Pancreas (tissue), 10 donors: ENCODE results near the gene PLN. TPM values are rescaled to one million over a fixed set of nuclear protein-coding genes. Genes with fewer than 3 reads are reported as not detected.

Experiments used
- ATAC-seq, 4 donors: fragments of 200-7000 bp; cut with Tn5 transposase; one replicate each; pipeline versions ENCODE4 v1.8.0 to v1.9.1; 2020; ENCODE audit warnings: mild to moderate bottlenecking in 4 of 4, moderate library complexity in 4 of 4
- DNase-seq, 6 donors: peaks; one replicate each; pipeline ENCODE4 v3.0.0-alpha.2; 2020
- FAIRE-seq: peaks from 2 replicates; lab custom pipeline; 2012; peaks lifted over from hg19 to GRCh38; lab: Jason Lieb, UNC
- H3K27ac ChIP-seq, 4 donors: fragments of 200-600 bp; sonication (generic); 1 replicate in 3 of 4; 2 replicates in 1 of 4; pipeline versions ENCODE4 v1.5.0 to v1.8.0; 2020
- H3K27me3 ChIP-seq, 4 donors: fragments of 200-600 bp; one replicate each; pipeline ENCODE4 v1.8.0; 2021
- H3K36me3 ChIP-seq, 3 donors: fragments of 200-600 bp; sonication (generic) in 1 of 3; one replicate each; pipeline versions ENCODE4 v1.5.0 to v1.8.0; 2020 to 2021
- H3K4me1 ChIP-seq, 3 donors: fragments of 200-600 bp; one replicate each; pipeline ENCODE4 v1.8.0; 2021
- H3K4me3 ChIP-seq, 4 donors: fragments of 200-600 bp; sonication (generic) in 2 of 4; one replicate each; pipeline versions ENCODE4 v1.5.0 to v1.8.0; 2020 to 2021
- H3K9me3 ChIP-seq, 4 donors: fragments of 200-600 bp; one replicate each; pipeline ENCODE4 v1.8.0; 2021
- WGBS, 2 donors: extraction: QIAGEN DNeasy Blood & Tissue Kit; methylation state at CpG; one replicate each; pipeline ENCODE4 v1.1.7; 2013; 5-methylcytosine and 5-hydroxymethylcytosine counted together
- intact Hi-C, 3 donors: fragments of 100-400 bp; cut with DNase I; formaldehyde crosslinking; loops; one replicate each; pipeline versions ENCODE4 v1.11.1 to v1.14.2; 2022
- polyA plus RNA-seq, 2 donors: library from polyadenylated mRNA; stranded (reverse); fragments of 200-250 nt; gene quantifications; one replicate each; pipeline ENCODE4 v1.2.3, GENCODE V29; 2013
- total RNA-seq, 6 donors: library from RNA; stranded (reverse); fragmentation: NEBNext Ultra II Directional in 4 of 6; extraction: Animal tissue kit (Norgen Biotek cat#: 25700) in 4 of 6; gene quantifications; one replicate each; pipeline versions ENCODE4 v1.2.1 to v1.2.4, GENCODE V29; 2021 to 2023
- TF ChIP-seq, protein P1 (sequence below), 4 donors: fragments of 200-600 bp; sonication (generic) in 3 of 4; IDR thresholded peaks; one replicate each; pipeline versions ENCODE4 v1.5.0 to v1.8.0; 2021; ENCODE audit warnings: antibody characterized with exemption in 4 of 4
- donor health status: healthy with polysubstance abuse.
- donor health status: DM: no; HTN: no; CAD: no; lungs with moderate emphysema.
- donor health status: DM: no; HTN: no; CAD: no.
- donor health status: control.
- donor health status: control.
- donor health status: Bipolar disorder and iron deficiency.
- donor health status: DM: yes; HTN: yes; CAD: no.
- donor health status: DM: no; HTN: no; CAD: no.
- donor health status: DM: no; HTN: no; CAD: no.
- donor health status: DM: yes; HTN: yes; CAD: no.

Gene PLN
- total and polyA plus RNA-seq, 8 donors: 0.09 to 2.8 (median 0.79) TPM

DNA sequence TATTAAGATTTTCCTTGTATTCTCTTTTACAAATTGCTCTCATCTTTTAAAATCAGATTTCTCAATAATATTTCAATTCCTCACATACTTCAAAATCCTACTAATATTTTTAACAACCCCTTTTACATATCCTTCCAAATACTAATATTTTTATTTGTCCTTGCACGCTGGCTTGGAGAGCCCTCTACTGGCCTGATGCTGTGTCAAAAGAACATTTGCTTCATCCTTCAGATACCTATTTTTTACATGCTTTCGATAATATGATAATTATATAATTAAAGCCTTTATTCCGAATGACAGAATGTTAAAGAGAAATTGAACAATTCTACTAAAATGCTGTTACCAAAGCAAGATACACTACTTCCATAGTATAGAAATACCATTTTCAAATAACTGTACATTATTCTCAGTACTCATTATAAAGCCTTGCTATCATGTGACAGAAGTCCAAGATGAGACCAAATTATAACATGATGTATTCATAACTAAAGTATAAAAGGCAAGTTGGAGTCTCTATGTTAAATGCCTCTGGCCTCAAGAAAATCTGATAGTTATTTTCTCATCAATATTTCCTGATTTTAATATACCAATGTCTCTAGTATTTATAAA is 39.0 kb upstream of the PLN start:
- intact Hi-C loops: no loop called here
- DNase-seq (no peak), FAIRE-seq (peak; percentile 71), ATAC-seq (no peak)
- no peaks in the 10 kb centered on the region for H3K36me3 ChIP-seq
- TF ChIP-seq, protein P1, sequence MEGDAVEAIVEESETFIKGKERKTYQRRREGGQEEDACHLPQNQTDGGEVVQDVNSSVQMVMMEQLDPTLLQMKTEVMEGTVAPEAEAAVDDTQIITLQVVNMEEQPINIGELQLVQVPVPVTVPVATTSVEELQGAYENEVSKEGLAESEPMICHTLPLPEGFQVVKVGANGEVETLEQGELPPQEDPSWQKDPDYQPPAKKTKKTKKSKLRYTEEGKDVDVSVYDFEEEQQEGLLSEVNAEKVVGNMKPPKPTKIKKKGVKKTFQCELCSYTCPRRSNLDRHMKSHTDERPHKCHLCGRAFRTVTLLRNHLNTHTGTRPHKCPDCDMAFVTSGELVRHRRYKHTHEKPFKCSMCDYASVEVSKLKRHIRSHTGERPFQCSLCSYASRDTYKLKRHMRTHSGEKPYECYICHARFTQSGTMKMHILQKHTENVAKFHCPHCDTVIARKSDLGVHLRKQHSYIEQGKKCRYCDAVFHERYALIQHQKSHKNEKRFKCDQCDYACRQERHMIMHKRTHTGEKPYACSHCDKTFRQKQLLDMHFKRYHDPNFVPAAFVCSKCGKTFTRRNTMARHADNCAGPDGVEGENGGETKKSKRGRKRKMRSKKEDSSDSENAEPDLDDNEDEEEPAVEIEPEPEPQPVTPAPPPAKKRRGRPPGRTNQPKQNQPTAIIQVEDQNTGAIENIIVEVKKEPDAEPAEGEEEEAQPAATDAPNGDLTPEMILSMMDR (IDR thresholded peaks at IDR 0.05): peak in 2 of 4 donors; percentile 22 to 26
- H3K4me3 ChIP-seq: no peak overlapping the region
- WGBS, 2 donors: 42 to 57% methylated on average over 3 of the region's 3 CpGs
- H3K9me3 ChIP-seq: no peaks in the 10 kb centered on the region
- no peak overlapping the region for H3K27ac ChIP-seq
- no peaks in the 10 kb centered on the region for H3K27me3 ChIP-seq
- H3K4me1 ChIP-seq: no peaks in the 10 kb centered on the region

GRCh38 chr6:118511930-118512715 is 36.0 kb upstream of the PLN start:
- intact Hi-C loops: no loop called here
- ATAC-seq: no peak
- TF ChIP-seq, protein P1 (IDR thresholded peaks at IDR 0.05): no peak
- Histone ChIP-seq H3K36me3 (no peaks in the 10 kb centered on the region), H3K4me3 (no peak overlapping the region), H3K9me3 (no peaks in the 10 kb centered on the region), H3K27ac (no peak overlapping the region), H3K4me1 (peaks cover 0 to 3% (median 0%) of the 10 kb centered on the region in 3 donors), H3K27me3 (no peaks in the 10 kb centered on the region)
- 93 to 96% methylated on average over 4 of the region's 4 CpGs for WGBS, 2 donors
- DNase-seq: no peak
- FAIRE-seq: no peak

DNA sequence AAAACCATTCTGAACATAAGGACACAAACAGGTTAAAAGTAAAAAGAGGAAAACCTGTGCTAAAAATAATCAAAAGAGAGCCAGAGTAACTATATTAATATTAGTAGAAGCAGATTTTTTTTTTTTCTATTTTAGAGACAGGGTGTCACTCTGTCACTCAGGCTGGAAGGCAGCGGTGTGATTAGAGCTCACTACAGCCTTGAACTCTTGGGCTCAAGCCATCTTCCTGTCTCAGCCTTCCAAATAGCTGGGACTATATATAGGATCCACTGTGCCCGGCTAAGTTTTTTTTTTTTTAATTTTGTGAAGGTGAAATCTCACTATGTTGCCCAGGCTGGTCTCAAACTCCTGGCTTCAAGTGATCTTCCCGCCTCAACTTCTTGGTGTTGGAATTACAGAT is 33.4 kb upstream of the PLN start:
- intact Hi-C loops: no loop called here
- no peaks in the 10 kb centered on the region for H3K36me3 ChIP-seq
- no peak overlapping the region for H3K4me3 ChIP-seq
- no peaks in the 10 kb centered on the region for H3K9me3 ChIP-seq
- peak in 3 of 6 donors; percentile 14 to 24 (median 20) for DNase-seq
- 48 to 52% methylated on average over 3 of the region's 3 CpGs for WGBS, 2 donors
- no peak overlapping the region for H3K27ac ChIP-seq
- peak; percentile 67 to 91 (median 76) for ATAC-seq
- no peaks in the 10 kb centered on the region for H3K27me3 ChIP-seq
- FAIRE-seq: no peak
- TF ChIP-seq, protein P1 (IDR thresholded peaks at IDR 0.05): no peak
- H3K4me1 ChIP-seq: peaks cover 0 to 3% (median 0%) of the 10 kb centered on the region in 3 donors

- intact Hi-C loops: no loop called here
- ATAC-seq (no peak), FAIRE-seq (no peak)
Measured at GRCh38 chr6:118522422-118522821, 25.7 kb upstream of the PLN start.

More at GRCh38 chr6:118522422-118522821, 25.7 kb upstream of the PLN start:
- Histone ChIP-seq H3K27me3 (no peaks in the 10 kb centered on the region), H3K36me3 (no peaks in the 10 kb centered on the region), H3K4me3 (no peak overlapping the region), H3K4me1 (peaks cover 0 to under 1% (median 0%) of the 10 kb centered on the region in 3 donors), H3K9me3 (no peaks in the 10 kb centered on the region), H3K27ac (no peak overlapping the region)
- 95 to 96% methylated on average over 4 of the region's 4 CpGs for whole genome bisulfite sequencing, 2 donors
- TF ChIP-seq, protein P1 (IDR thresholded peaks at IDR 0.05): no peak
- DNase-seq: no peak
